Activated T-cell treated with anti-CD3 and anti-CD28 coated beads, Interleukin-2, amount 50 U/mL, for 48 hours (primary cell): ENCODE measurements around the gene RTL5.
A peak's percentile ranks its signal among the peaks of the same experiment; 100 is the strongest.

ENCODE experiments used
- DNase-seq, 2 experiments: peaks; one replicate each; pipeline ENCODE4 v3.0.0-alpha.2; 2020

Gene RTL5

DNA sequence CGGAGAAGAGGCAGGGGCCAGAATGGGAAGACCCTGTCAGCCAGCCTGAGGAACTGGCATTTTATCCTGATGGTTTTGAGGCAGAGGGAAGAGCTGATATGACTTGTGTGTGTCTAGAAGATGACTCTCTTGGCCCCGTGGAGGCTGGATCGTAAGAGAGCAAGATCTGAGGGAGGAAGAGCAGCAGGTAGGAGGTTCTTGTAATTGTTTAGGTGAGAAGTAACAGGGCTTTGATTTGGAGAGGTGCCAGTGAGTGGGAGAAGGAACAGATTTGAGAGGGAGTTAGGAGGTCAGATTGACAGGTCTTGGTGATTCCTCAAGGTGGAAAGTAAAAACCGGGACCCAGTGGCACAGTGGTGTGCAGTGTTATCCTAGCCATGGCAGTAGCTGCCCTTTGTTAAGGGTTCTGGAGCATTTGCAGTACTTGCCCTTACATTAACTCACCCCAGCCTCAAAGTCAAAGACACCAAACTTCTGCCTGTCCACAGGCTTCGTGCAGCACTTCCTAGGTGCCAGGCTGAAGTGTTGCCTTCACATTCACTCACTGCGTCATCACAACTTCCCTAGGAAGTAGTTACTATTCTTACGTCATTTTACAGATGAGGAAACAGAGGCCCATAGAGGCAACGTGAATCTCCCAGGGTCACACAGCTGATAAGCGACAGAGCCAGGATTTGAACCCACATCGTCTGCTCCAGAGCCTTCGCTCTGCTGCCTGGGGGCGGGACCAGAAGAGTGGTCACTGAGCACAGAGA is 23.7 kb downstream of the RTL5 start:
- no peak for DNase-seq

DNA sequence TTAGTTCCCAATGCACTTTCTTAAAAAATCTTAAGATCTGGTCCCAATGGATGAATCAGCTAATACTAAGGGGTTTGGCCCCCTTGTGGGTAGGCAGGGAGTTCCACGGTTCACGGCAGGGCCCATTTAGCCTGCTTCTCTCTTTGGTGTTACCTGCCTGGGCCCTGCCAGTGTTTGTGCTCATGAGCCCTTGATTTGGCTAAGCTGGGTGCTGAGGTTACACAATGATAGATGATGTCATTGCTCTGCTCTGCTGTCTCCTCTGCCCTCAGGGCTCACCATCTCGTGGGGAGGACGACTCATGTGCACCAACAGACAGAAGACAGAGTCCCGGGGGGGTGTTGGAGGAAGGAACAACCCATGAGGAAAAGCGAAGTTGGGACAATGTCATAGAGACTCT is 24.4 kb downstream of the RTL5 start:
- DNase-seq, result no peak

DNA sequence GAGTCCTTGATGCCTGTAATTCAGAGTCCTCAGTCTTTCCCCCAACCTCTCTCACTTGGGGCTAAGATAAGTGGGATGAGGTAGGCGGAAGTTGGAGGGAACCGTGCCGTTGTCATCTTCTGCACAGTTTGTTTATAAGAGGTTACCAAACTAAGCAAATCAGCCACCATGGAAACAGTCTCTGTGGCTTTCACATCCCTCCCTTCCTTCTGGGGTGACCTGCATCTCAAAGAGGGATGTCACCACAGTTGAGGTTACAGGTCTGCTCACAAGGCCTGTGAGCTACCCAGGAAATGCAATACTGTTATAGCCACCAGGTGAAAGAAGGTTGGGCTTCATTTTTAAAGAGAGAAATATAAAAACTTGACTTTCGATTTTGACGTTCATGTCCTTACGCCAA is 26.3 kb downstream of the RTL5 start:
- DNase-seq, result no peak

DNA sequence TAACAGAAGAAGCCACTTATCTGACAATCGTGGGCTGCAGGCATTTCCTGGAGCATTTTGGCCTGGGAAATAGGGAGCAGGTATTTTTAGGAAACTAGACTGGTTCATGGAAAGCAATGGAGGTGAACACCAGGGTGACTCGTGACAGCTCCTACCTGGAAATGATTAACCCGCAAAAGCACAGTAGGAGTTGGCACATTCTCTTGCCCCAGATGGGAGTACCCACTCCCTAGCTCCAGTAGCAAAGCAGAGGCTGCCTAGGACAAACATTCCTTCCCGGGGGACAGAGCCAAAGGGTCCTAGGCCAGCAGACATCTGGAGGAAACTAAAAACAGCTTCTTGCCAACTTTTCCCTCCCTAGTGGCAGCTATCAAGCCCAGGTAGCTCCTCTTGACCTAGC is 29.0 kb downstream of the RTL5 start:
- no peak for DNase-seq

DNA sequence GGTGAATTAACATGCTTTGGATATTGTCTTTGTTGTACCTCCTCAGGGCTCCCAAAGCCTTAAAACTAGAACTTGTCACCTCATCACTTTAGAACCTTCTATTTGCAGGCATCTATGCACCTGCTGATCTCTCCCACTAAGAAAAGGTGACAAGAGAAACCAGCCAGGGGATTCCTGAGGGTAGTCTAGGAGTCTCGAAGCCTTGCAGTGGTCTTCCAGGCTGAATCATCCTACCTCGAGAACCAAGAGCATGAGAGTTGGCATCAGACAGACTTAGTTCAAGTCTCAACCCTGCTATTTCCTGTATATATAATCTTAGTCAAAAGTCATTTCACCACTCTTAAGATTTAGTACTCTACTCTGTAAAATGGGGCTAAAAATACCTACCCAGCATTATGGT is 29.6 kb downstream of the RTL5 start:
- DNase-seq, result no peak

DNA sequence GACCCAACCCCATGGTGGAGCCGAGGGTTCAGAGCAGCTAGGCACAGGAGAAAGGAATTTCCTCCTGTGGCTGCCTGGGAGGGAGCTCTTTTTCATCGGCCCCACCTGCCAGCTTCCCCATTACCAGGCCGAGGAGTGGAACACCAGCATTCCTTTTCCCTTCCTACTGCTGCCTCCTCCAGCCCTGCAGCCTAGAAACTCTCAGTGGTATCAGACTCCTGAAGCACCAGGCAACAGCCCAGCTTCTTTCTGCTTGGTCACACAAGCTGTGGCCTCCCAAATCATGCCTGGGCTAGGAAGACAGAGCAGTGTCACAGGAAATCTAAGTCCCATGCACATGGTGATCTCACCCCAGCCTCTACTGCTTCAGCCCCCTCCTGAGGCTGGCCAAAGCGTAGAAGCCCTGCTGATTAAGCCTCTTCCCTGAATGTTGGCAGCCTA is 30.1 kb downstream of the RTL5 start:
- DNase-seq, result no peak

DNA sequence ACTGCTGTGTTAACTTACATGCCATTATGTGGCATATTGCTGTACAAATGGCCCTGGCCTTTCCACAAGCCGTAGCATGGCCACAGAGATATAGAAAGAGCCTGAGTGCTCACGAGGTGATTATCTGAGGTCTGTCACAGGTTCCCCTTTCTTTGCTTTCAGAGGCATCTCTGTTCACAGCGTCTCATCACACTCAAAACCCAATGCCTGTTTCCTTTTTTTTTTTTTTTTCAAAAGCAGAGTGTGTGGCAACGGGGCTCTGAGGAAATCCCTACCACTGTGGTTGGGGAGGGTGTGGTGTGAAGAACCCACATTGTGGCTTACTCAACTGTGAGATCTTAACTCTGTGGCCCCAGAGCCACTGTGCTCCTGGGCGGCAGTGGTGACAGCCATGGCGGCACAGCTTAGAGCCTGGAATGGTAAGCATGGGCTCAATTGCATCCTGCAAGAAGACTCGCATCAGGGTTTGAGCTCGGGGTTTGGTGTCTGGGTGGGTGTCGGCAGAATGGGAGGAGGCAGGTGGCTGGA is 30.8 kb downstream of the RTL5 start:
- peak; percentile 72 to 73 for DNase-seq

DNA sequence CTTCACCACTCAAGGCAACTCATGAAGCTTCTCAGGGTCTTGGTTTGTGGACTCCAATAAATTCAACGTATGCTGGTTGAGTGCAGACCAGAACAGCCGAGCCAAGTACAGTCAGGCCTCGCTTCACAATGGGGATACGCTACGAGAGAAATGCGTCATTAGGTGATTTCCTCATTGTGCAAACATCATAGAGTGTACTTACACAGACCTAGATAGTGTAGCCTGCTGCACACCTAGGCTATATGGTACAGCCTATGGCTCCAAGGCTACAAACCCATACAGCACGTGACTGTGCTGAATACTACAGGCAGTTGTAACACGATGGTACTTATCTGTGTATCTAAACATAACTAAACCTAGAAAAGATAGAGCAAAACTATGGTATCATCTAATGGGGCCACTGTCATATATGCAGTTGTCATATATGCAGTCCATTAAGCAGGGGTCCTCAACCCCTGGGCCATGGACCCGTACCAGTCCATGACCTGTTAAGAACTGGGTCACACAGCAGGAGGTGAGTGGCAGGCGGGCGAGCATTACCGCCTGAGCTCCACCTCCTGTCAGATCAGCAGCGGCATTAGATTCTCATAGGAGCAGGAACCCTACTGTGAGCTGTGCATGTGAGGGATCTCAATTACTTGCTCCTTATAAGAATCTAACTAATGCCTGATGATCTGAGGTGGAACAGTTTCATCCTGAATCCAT is 31.5 kb downstream of the RTL5 start:
- no peak for DNase-seq

DNA sequence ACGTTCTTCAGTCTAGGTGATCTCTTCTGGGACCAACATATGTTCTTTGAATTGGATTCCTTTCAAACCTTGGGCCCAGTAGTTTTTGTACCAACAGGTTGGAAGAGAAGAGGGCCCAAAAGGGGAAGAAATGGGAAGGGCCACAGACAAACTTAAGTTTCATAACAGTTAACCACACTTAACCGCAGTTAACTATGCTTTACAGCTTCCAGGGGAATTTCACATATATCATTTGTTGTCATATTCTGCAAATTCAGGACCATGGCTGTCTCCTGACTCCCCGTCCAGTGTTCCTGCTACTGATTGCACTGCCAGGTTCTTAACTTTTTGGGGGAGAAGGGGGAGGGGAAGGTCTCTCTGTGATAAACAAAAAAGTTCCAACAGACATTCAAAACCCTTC is 34.6 kb downstream of the RTL5 start:
- DNase-seq, result no peak

DNA sequence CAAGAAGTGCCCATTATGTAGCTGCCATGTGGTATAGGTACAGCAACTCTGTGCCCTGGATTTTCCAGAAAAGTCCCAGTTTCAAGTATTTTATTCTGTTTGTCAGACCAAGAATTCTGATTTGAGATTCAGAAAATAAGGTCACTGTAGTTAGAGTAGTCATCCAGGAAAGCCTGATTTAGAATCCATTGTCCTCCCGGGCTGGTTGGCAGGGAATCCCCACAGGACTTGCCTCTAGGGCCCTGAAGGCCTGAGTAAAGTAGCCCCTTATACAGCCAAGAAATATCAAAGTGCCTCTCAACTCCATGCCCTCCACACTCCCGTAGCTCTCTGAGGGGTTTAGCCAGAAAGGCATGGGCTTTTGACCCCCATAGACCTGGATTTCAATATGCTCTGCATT is 36.3 kb downstream of the RTL5 start:
- no peak for DNase-seq

DNA sequence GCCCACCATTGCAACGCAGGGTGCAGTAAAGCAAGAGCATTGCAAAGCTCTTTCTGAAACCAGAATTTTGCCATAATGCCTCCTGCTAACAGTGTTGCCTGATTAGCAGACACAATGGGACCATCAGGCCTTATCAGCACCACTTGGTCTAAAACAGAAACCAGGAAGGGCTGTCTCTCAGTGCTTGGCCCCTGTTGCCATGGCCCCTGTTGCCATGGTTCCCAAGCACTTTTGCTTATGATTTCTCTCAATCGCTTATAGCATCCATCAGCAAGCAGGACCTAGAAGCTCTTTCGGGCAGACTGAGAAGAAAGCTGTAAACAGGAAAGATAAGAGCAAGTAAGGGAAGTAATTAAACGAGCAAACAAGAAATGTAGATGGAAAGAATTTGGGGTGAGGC is 36.8 kb downstream of the RTL5 start:
- DNase-seq, result peak in 1 of 2 experiments; percentile 44

DNA sequence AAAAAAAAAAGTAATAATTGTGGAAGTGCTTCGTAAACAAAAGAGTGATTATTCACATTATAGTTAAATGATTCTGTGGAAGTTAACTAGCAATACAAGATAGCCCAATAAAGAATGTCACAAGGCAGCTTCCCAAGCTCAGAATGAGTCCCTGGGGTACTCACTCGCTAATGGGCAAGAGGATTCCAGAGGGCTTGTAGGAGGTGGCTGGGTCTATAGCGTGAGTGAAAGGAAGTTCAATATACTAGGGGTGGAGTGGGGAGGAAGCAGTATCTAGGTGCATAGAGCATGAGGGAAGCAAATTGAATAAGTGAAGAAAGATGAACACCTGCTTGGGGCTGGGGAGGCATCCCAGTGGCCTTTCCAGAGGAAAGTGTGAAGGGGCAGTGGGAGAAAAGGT is 42.5 kb downstream of the RTL5 start:
- no peak for DNase-seq

DNA sequence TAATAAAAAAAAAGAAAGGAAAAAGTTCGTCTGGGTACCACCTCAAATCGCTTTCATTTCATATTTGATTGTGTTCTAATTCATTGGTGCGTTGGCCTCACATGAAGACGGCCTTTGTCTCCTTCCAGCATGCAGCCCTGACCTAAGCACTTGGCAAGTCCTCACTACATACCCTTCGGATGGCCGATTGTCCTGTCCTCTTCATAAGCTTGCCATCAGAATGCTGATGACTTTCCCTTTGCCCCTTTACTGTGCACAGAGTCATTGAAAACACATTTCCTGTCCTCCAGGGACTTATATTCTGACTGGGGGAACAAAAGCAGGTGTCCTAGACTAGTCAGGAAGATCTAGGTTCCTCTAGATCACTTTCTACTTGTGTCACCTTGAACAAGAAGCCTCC is 43.0 kb downstream of the RTL5 start:
- no peak for DNase-seq

DNA sequence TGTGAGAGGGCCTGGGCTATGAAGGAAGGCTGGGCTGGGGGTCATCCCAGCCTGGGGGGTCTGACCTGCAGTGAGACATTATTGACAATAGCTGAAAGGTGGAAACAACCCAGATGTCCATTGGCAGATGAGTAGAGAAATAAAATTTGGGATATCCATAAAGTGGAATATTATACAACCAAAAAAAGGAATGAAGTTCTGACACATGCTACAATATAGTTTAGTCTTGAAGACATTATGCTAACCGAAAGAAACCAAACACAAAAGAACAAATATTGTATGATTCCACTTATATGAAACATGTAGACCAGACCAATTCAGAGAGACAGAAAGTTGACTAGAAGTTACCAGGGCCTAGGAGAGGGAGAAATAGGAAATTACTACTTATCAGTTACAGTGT is 44.7 kb downstream of the RTL5 start:
- DNase-seq, result no peak

DNA sequence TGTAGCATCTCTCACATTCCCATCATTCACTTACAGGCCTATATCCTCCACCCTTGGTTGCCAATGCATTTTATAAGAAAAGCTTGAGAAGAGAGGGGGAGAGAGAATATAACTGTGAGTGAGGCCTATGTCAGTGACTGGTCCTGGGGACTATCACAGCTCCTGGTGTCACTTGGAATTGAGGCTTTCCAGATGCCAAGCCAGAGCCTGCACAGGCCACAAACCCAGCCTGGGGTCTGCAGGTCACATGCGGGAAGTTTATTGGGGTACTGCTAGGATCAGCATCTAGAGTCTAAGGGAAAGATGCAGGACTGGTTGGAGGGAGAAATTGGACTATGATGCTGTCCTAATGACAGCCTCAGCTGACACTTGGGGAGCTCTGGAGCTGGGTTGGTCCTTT is 47.6 kb downstream of the RTL5 start:
- DNase-seq, result no peak

DNA sequence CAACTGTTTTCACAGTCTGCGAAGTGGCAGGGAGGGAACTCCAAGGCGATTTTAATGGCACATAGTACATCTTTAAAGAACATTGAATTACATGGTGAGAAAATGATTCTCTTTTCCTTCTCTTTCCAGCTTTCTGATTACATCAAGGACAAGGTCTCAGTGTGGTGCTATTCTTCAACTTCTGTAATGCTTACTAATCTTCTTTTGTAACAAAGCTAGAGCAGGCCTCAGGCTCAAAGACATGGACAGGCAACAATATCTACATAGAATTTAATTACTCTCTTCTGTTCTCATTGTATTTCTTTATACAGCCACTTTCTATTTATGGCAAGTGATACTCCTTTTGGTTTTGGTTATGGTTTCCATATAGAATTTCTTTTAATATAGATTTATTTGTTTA is 48.4 kb downstream of the RTL5 start:
- no peak for DNase-seq

DNA sequence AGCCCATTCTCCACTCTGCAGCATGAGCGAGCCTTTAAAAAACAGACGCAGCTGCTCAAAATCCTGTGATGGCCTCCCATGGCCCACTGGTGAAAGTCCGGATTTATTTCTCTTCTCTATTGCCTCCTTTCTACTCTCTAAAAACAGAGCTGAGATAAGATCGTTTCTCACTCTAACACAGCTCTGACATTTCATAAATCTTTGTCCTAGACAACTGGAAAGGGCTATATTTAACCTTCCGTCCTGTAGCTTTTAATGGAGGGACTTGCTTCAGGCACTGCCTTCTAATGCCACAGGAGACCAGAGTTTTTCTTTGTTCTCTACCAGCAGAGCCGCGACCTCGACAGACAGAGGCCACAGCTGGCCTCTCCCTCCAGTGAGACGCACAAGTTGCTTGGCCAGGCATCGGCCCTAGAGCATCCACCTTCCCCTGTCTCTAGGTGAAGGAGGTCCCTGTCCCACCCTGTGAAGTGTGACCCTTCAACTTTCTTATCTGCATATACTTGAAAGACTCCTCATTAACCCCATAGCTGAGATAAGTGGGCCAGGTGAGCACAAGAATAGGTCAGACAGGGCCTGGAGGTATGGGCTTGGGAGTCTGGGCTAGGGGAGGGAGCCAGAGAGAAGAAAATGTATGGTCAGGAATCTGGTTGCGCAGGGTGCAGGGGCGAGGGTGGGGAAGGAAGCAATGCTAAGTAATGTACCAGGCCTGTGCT is 50.0 kb downstream of the RTL5 start:
- DNase-seq, result no peak

DNA sequence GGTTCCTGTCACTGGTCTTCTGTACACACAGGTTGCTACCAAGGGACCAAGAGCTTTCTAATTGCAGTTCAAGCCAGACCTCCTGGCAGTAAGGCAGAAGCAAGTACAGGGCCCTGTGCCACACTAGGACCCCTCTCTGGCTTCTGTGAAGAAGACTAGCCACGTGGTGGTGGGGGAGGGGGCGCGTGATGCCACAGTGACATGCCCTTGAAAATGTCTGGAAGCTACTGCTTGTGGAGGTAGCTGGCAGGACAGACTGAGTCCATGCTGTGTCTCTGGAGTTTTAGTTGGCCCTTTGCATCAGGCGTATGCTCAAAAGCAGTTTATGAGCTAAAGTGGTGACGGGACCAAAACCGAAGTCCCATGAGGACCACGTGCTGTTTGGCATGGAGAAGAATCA is 50.9 kb downstream of the RTL5 start:
- DNase-seq, result no peak

DNA sequence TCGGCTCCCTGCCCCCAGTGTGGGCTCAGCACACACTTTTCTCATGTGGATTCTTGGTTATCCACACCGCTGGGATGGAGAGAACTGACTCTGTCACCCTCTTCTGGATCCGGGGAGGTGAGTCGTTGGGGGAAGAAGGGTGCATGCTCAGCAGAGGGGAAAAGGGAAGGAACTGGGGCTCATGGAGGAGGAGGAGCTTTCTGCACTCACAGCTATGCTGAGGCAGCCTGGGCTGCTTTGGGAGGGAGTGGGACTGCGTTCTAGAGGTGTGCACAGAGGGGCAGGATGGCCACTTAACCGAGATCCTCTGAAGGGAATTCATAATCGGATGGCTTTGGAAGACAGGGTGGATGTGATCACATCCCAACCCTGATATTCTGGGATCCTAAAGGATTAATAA is 51.6 kb downstream of the RTL5 start:
- no peak for DNase-seq

DNA sequence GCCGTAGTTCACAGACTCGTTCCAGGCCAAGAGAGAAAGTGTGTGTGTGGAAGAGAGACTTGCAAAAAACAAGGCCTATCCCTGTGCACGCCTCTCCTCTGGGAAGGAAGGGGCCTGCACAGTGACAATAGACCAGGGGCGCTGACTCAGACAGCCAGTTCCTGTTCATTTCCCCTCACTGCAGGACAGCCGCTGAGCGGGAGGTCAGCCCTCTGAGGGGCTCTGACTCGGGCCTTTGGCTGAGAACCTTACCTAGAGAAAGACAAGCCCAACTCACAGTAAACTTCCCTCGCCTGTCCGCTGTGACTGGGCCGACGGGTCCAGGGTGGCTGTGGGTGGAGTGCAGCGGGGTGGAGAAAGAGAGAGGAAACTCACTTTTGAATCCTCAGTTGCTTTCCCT is 52.1 kb downstream of the RTL5 start:
- no peak for DNase-seq

DNA sequence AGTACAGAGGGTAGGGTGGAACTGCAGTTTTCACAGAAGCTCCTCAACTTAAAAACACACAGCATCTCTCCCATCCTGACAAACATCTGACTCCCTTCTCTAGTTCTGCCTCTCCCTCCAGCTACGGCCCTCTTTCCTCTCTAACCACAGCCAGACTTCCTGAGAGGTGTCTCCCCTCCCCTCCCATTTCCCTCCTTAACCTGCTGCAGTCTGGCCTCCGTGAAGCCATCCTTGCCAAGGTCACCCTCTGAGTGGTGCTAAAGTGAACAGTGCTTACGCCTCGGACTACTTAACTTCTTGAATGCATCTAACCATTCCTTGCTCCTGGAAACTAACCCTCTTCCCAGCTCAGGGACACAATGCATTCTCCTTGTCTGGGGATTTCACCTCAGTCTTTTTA is 53.3 kb downstream of the RTL5 start:
- DNase-seq, result no peak
